HepG2 (cell line): Measurements from ENCODE around the gene PAM16. TPM values are rescaled to one million over a fixed set of nuclear protein-coding genes. Genes with fewer than 3 reads are reported as not detected.

Experiments
- ARNTL ChIP-seq: sonication (generic); formaldehyde crosslinking; IDR thresholded peaks from 2 replicates; pipeline ENCODE4 v1.4.0; 2020; ENCODE audit warnings: mild to moderate bottlenecking, missing genetic modification reagents
- CCAR2 ChIP-seq: fragments of 200-400 bp; formaldehyde crosslinking; optimal IDR thresholded peaks from 2 replicates; pipeline ENCODE3; 2018; ENCODE audit warnings: low read depth, mild to moderate bottlenecking, low read length, moderate library complexity
- GLMP ChIP-seq: sonication (generic); formaldehyde crosslinking; IDR thresholded peaks from 2 replicates; pipeline ENCODE4 v1.9.0; 2021; ENCODE audit warnings: missing genetic modification reagents, mild to moderate bottlenecking, borderline replicate concordance
- HNF4A ChIP-seq: sonication (generic); formaldehyde crosslinking; IDR thresholded peaks from 2 replicates; pipeline ENCODE4 v1.4.0; 2020; ENCODE audit warnings: missing genetic modification reagents
- KMT2A ChIP-seq: sonication (generic); formaldehyde crosslinking; IDR thresholded peaks from 2 replicates; pipeline ENCODE4 v1.4.0; 2020; ENCODE audit warnings: missing genetic modification reagents
- MED1 ChIP-seq: sonication (generic); formaldehyde crosslinking; IDR thresholded peaks from 2 replicates; pipeline ENCODE4 v1.4.0; 2020; ENCODE audit warnings: missing genetic modification reagents
- PITX1 ChIP-seq: sonication (generic); formaldehyde crosslinking; IDR thresholded peaks from 2 replicates; pipeline ENCODE4 v1.5.1; 2020; ENCODE audit warnings: mild to moderate bottlenecking, missing genetic modification reagents
- RCOR2 ChIP-seq: IDR thresholded peaks from 2 replicates; pipeline ENCODE4 v1.6.1; 2016; ENCODE audit warnings: missing biosample characterization, missing genetic modification reagents
- ZC3H13 ChIP-seq: sonication (generic); formaldehyde crosslinking; IDR thresholded peaks from 2 replicates; pipeline ENCODE4 v1.8.1; 2023; ENCODE audit warnings: mild to moderate bottlenecking, missing genetic modification reagents, moderate library complexity
- ZMAT3 ChIP-seq: sonication (generic); formaldehyde crosslinking; conservative IDR thresholded peaks from 2 replicates; pipeline ENCODE4 v1.7.0; 2021; ENCODE audit warnings: missing genetic modification reagents
- ZNF17 ChIP-seq: sonication (generic); formaldehyde crosslinking; IDR thresholded peaks from 2 replicates; pipeline ENCODE4 v1.5.0; 2020; ENCODE audit warnings: mild to moderate bottlenecking, missing genetic modification reagents
- ZNF546 ChIP-seq: sonication (generic); formaldehyde crosslinking; conservative IDR thresholded peaks from 2 replicates; pipeline ENCODE4 v1.8.1; 2023; ENCODE audit warnings: mild to moderate bottlenecking, missing genetic modification reagents
- ZNF703 ChIP-seq: sonication (generic); formaldehyde crosslinking; IDR thresholded peaks from 2 replicates; pipeline ENCODE4 v1.5.1; 2020; ENCODE audit warnings: missing genetic modification reagents, mild to moderate bottlenecking, moderate library complexity, borderline replicate concordance
- ZNF749 ChIP-seq: sonication (generic); formaldehyde crosslinking; IDR thresholded peaks from 2 replicates; pipeline ENCODE4 v1.8.0; 2022; ENCODE audit warnings: mild to moderate bottlenecking, missing genetic modification reagents, moderate library complexity, borderline replicate concordance
- ZNF782 ChIP-seq: sonication (generic); formaldehyde crosslinking; IDR thresholded peaks from 2 replicates; pipeline ENCODE4 v1.4.0; 2020; ENCODE audit warnings: missing genetic modification reagents, mild to moderate bottlenecking, borderline replicate concordance
- ZSCAN29 ChIP-seq: sonication (generic); formaldehyde crosslinking; conservative IDR thresholded peaks from 2 replicates; pipeline ENCODE4 v1.4.0; 2020; ENCODE audit warnings: mild to moderate bottlenecking, missing genetic modification reagents
- ZSCAN5A ChIP-seq: sonication (generic); formaldehyde crosslinking; IDR thresholded peaks from 2 replicates; pipeline ENCODE4 v1.8.0; 2022; ENCODE audit warnings: mild to moderate bottlenecking, missing genetic modification reagents, borderline replicate concordance
- polyA plus RNA-seq, 8 experiments: library from polyadenylated mRNA; depleted of rRNA in 3 of 8; stranded (reverse) in 7 of 8; unstranded in 1 of 8; fragments of >200 nt; fragmentation: Illumina TruSeq in 4 of 8; extraction: Trizol in 4 of 8; gene quantifications; 2 replicates each; pipeline versions ENCODE4 v1.2.1 to v1.2.3, GENCODE V29; 2011 to 2016; ENCODE audit warnings: low read depth in 4 of 8, missing spikeins in 1 of 8, mixed read lengths in 1 of 8; ENCODE audit not compliant: insufficient read depth in 1 of 8
- total RNA-seq, 5 experiments: library from RNA; depleted of rRNA; stranded (reverse); fragments of >200 nt; fragmentation: Illumina TruSeq; extraction: Trizol; gene quantifications; 2 replicates each; pipeline ENCODE4 v1.2.3, GENCODE V29; 2016; ENCODE audit warnings: low read depth in 1 of 5
- TF ChIP-seq, protein P1 (sequence below): sonication (generic); formaldehyde crosslinking; IDR thresholded peaks from 2 replicates; pipeline ENCODE4 v1.5.0; 2020; ENCODE audit warnings: mild to moderate bottlenecking, low read depth, missing genetic modification reagents, borderline replicate concordance
- TF ChIP-seq, protein P2 (sequence below): sonication (generic); formaldehyde crosslinking; conservative IDR thresholded peaks from 2 replicates; pipeline ENCODE4 v1.4.0; 2020; ENCODE audit warnings: mild to moderate bottlenecking, missing genetic modification reagents, moderate library complexity
- TF ChIP-seq, protein P3 (sequence below): sonication (generic); formaldehyde crosslinking; conservative IDR thresholded peaks from 2 replicates; pipeline ENCODE4 v1.4.0; 2020; ENCODE audit warnings: missing genetic modification reagents

The PAM16 gene
- total and polyA plus RNA-seq, 2 of the 13 experiments (the other 11 are each of a cell fraction or from before 2014, with no cell fraction given), result 51.5 to 51.8 TPM

- no peak for TF ChIP-seq ZNF782 (CRISPR knock-in tag)
- TF ChIP-seq, protein P1, sequence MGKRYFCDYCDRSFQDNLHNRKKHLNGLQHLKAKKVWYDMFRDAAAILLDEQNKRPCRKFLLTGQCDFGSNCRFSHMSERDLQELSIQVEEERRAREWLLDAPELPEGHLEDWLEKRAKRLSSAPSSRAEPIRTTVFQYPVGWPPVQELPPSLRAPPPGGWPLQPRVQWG (CRISPR knock-in tag), result no peak
- no peak for TF ChIP-seq RCOR2 (CRISPR knock-in tag)
- no peak for TF ChIP-seq ZNF703
- no peak for TF ChIP-seq GLMP (CRISPR knock-in tag)
- TF ChIP-seq ARNTL (CRISPR knock-in tag), result no peak
- no peak for TF ChIP-seq CCAR2
- TF ChIP-seq, protein P2, sequence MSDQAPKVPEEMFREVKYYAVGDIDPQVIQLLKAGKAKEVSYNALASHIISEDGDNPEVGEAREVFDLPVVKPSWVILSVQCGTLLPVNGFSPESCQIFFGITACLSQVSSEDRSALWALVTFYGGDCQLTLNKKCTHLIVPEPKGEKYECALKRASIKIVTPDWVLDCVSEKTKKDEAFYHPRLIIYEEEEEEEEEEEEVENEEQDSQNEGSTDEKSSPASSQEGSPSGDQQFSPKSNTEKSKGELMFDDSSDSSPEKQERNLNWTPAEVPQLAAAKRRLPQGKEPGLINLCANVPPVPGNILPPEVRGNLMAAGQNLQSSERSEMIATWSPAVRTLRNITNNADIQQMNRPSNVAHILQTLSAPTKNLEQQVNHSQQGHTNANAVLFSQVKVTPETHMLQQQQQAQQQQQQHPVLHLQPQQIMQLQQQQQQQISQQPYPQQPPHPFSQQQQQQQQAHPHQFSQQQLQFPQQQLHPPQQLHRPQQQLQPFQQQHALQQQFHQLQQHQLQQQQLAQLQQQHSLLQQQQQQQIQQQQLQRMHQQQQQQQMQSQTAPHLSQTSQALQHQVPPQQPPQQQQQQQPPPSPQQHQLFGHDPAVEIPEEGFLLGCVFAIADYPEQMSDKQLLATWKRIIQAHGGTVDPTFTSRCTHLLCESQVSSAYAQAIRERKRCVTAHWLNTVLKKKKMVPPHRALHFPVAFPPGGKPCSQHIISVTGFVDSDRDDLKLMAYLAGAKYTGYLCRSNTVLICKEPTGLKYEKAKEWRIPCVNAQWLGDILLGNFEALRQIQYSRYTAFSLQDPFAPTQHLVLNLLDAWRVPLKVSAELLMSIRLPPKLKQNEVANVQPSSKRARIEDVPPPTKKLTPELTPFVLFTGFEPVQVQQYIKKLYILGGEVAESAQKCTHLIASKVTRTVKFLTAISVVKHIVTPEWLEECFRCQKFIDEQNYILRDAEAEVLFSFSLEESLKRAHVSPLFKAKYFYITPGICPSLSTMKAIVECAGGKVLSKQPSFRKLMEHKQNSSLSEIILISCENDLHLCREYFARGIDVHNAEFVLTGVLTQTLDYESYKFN (CRISPR knock-in tag), result peak; percentile 47; the same call in 1 of the 2 replicates
- no peak for TF ChIP-seq ZNF546 (CRISPR knock-in tag)
- TF ChIP-seq, protein P3, sequence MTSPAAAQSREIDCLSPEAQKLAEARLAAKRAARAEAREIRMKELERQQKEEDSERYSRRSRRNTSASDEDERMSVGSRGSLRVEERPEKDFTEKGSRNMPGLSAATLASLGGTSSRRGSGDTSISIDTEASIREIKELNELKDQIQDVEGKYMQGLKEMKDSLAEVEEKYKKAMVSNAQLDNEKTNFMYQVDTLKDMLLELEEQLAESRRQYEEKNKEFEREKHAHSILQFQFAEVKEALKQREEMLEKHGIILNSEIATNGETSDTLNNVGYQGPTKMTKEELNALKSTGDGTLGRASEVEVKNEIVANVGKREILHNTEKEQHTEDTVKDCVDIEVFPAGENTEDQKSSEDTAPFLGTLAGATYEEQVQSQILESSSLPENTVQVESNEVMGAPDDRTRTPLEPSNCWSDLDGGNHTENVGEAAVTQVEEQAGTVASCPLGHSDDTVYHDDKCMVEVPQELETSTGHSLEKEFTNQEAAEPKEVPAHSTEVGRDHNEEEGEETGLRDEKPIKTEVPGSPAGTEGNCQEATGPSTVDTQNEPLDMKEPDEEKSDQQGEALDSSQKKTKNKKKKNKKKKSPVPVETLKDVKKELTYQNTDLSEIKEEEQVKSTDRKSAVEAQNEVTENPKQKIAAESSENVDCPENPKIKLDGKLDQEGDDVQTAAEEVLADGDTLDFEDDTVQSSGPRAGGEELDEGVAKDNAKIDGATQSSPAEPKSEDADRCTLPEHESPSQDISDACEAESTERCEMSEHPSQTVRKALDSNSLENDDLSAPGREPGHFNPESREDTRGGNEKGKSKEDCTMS (CRISPR knock-in tag), result no peak
- no peak for TF ChIP-seq ZNF749 (CRISPR knock-in tag)
- no peak for TF ChIP-seq PITX1 (CRISPR knock-in tag)
- 0 out of 2 replicates have a peak, but pooled peaks have one; percentile 12 for TF ChIP-seq HNF4A (CRISPR knock-in tag)
- TF ChIP-seq ZMAT3 (CRISPR knock-in tag), result no peak
- no peak for TF ChIP-seq ZSCAN5A (CRISPR knock-in tag)
- TF ChIP-seq ZSCAN29, result no peak
- TF ChIP-seq ZC3H13 (CRISPR knock-in tag), result no peak
- TF ChIP-seq MED1 (CRISPR knock-in tag), result no peak
- no peak for TF ChIP-seq KMT2A
- no peak for TF ChIP-seq ZNF17 (CRISPR knock-in tag)
Measured at GRCh38 chr16:4389051-4389955, 38.2 kb upstream of the PAM16 start (continued).
